ENCODE measurements around the gene CNIH3.

Gene CNIH3

DNA sequence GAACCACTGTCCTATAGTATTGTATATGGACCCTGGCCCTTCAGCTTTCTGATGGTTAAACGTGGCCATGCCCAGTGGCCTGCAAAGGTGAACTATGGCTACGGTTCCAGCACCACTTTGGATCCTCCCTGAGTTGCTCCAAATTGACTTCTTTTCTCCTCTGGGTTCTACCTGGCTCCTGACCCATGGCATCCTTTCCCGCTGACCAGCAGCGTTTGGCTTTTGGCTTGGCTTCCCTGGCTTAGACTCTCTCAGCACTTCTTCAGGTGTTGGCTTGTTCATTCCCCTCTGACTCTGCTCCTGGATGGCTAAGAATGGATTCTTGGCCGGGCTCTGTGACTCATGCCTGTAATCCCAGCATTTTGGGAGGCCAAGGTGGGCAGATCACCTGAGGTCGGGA lies 152.9 kb downstream of the CNIH3 start:
- H2AFZ ChIP-seq (ENCODE audit: low read length, unreplicated experiment), result no peak overlapping the region
- no peak overlapping the region for H3K27ac ChIP-seq (ENCODE audit: low read depth, low read length)
- H3K4me1 ChIP-seq (ENCODE audit: control insufficient read depth, insufficient read depth, low read length, unreplicated experiment), result peaks cover 11% of the 10 kb centered on the region
- no peaks in the 10 kb centered on the region for H3K36me3 ChIP-seq (ENCODE audit: insufficient read depth, low read length)
- no peak overlapping the region for H3K4me3 ChIP-seq (ENCODE audit: low read depth, low read length)
- H3K27me3 ChIP-seq (ENCODE audit: insufficient read depth, low read length), result peaks cover 27% of the 10 kb centered on the region
- no peaks in the 10 kb centered on the region for H3K79me2 ChIP-seq (ENCODE audit: control insufficient read depth, insufficient read depth, low read length, unreplicated experiment)

DNA sequence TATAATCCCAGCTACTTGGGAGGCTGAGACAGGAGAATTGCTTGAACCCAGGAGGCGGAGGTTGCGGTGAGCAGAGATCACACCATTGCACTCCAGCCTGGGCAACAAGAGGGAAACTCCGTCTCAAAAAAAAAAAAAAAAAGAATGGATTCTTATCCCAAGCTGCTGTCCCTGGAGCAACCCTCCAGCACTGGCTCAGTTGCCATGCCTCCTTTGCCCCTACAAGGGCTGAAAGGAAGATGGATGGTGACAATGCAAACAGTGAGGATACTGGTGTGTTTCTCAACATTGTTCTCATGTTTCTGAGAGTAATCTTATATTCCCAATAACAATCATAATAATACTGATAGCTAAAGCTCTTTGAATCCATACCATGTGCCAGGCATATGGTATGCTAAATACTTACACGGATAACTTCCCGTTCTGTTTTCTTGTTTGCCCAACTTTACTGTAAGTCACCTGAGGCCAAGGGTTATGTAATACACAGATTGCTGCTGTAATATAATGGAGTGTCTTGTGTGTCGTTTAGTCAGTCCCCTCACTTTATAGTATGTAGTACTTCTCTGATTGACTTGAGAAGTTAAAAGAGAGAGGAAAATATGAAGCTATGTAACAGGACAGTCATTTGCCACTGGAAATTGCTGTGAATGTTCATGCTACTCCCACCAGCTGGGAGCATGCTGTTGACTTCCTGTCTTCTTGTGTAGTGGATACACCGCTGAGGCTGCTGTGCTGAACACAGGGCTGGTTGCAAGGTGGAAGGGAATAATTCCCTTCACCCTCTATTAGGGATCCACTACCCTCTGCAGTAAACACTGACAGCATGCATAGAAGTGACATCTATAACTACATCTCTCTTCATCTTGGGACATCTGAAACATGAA lies 153.6 kb downstream of the CNIH3 start:
- no peak overlapping the region for H3K4me3 ChIP-seq (ENCODE audit: low read depth, low read length)
- no peaks in the 10 kb centered on the region for H3K79me2 ChIP-seq (ENCODE audit: control insufficient read depth, insufficient read depth, low read length, unreplicated experiment)
- no peak overlapping the region for H3K27ac ChIP-seq (ENCODE audit: low read depth, low read length)
- no peak overlapping the region for H2AFZ ChIP-seq (ENCODE audit: low read length, unreplicated experiment)
- no peaks in the 10 kb centered on the region for H3K36me3 ChIP-seq (ENCODE audit: insufficient read depth, low read length)
- peaks cover 11% of the 10 kb centered on the region for H3K4me1 ChIP-seq (ENCODE audit: control insufficient read depth, insufficient read depth, low read length, unreplicated experiment)
- H3K27me3 ChIP-seq (ENCODE audit: insufficient read depth, low read length), result peaks cover 27% of the 10 kb centered on the region

- peaks cover 11% of the 10 kb centered on the region for H3K4me1 ChIP-seq (ENCODE audit: control insufficient read depth, insufficient read depth, low read length, unreplicated experiment)
Measured at GRCh38 chr1:224770336-224770693, 154.2 kb downstream of the CNIH3 start.

GRCh38 chr1:224773646-224774045 lies 157.5 kb downstream of the CNIH3 start:
- no peaks in the 10 kb centered on the region for H3K27me3 ChIP-seq (ENCODE audit: insufficient read depth, low read length)
- H3K27ac ChIP-seq (ENCODE audit: low read depth, low read length), result no peak overlapping the region
- H3K4me3 ChIP-seq (ENCODE audit: low read depth, low read length), result no peak overlapping the region
- no peaks in the 10 kb centered on the region for H3K79me2 ChIP-seq (ENCODE audit: control insufficient read depth, insufficient read depth, low read length, unreplicated experiment)
- no peak overlapping the region for H2AFZ ChIP-seq (ENCODE audit: low read length, unreplicated experiment)
- no peaks in the 10 kb centered on the region for H3K36me3 ChIP-seq (ENCODE audit: insufficient read depth, low read length)
- peaks cover 11% of the 10 kb centered on the region for H3K4me1 ChIP-seq (ENCODE audit: control insufficient read depth, insufficient read depth, low read length, unreplicated experiment)

More at GRCh38 chr1:224770336-224770693, 154.2 kb downstream of the CNIH3 start:
- no peak overlapping the region for H2AFZ ChIP-seq (ENCODE audit: low read length, unreplicated experiment)
- no peak overlapping the region for H3K4me3 ChIP-seq (ENCODE audit: low read depth, low read length)
- H3K79me2 ChIP-seq (ENCODE audit: control insufficient read depth, insufficient read depth, low read length, unreplicated experiment), result no peaks in the 10 kb centered on the region
- peaks cover 24% of the 10 kb centered on the region for H3K27me3 ChIP-seq (ENCODE audit: insufficient read depth, low read length)
- no peaks in the 10 kb centered on the region for H3K36me3 ChIP-seq (ENCODE audit: insufficient read depth, low read length)
- no peak overlapping the region for H3K27ac ChIP-seq (ENCODE audit: low read depth, low read length)

- Histone ChIP-seq H3K4me3 (ENCODE audit: low read depth, low read length) (no peak overlapping the region), H3K27ac (ENCODE audit: low read depth, low read length) (no peak overlapping the region), H3K27me3 (ENCODE audit: insufficient read depth, low read length) (no peaks in the 10 kb centered on the region), H3K36me3 (ENCODE audit: insufficient read depth, low read length) (no peaks in the 10 kb centered on the region), H3K4me1 (ENCODE audit: control insufficient read depth, insufficient read depth, low read length, unreplicated experiment) (peaks cover 11% of the 10 kb centered on the region), H2AFZ (ENCODE audit: low read length, unreplicated experiment) (no peak overlapping the region), H3K79me2 (ENCODE audit: control insufficient read depth, insufficient read depth, low read length, unreplicated experiment) (no peaks in the 10 kb centered on the region)
Measured at GRCh38 chr1:224774378-224774777, 158.3 kb downstream of the CNIH3 start.

DNA sequence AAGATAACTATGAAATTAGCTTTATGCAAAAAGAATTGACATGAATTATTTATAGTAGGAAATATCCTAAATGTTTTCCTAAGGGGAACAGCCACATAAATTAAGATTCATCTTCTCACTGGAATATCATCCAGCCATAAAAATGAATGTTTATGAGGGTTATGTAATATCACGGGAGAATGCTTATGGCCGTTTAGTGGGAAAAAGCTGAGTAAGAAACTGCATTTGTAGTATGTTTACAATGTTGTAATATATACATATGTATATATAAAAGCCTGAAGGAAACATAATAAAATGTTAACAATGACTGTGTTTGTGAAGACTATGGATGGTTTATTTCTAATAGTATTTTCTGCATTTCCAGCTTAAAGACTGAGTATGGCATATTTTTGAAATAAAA lies 161.1 kb downstream of the CNIH3 start:
- no peaks in the 10 kb centered on the region for H3K4me1 ChIP-seq (ENCODE audit: control insufficient read depth, insufficient read depth, low read length, unreplicated experiment)
- H3K27me3 ChIP-seq (ENCODE audit: insufficient read depth, low read length), result no peaks in the 10 kb centered on the region; the same call in 1 of the 2 replicates
- H3K79me2 ChIP-seq (ENCODE audit: control insufficient read depth, insufficient read depth, low read length, unreplicated experiment), result no peaks in the 10 kb centered on the region
- H3K4me3 ChIP-seq (ENCODE audit: low read depth, low read length), result no peak overlapping the region
- no peaks in the 10 kb centered on the region for H3K36me3 ChIP-seq (ENCODE audit: insufficient read depth, low read length)
- H2AFZ ChIP-seq (ENCODE audit: low read length, unreplicated experiment), result no peak overlapping the region
- no peak overlapping the region for H3K27ac ChIP-seq (ENCODE audit: low read depth, low read length)

DNA sequence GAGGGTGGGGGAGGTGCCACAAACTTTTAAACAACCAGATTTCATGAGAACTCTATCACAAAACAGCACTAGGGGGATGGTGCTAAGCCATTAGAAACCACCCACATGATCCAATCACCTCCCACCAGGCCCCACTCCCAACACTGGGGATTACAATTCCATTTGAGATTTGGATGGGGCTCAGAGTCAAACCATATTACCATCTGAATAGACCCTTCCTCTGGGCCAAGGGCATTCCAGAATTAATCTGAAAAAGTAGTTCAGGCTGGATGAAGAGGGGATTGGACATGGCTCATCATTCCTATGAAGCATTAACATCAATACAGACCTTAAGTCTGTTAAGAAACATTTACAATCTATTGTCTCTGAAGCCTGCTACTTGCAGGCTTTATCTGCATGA lies 163.4 kb downstream of the CNIH3 start:
- no peaks in the 10 kb centered on the region for H3K79me2 ChIP-seq (ENCODE audit: control insufficient read depth, insufficient read depth, low read length, unreplicated experiment)
- H3K27me3 ChIP-seq (ENCODE audit: insufficient read depth, low read length), result no peaks in the 10 kb centered on the region; the same call in 1 of the 2 replicates
- no peaks in the 10 kb centered on the region for H3K36me3 ChIP-seq (ENCODE audit: insufficient read depth, low read length)
- no peak overlapping the region for H2AFZ ChIP-seq (ENCODE audit: low read length, unreplicated experiment)
- no peak overlapping the region for H3K27ac ChIP-seq (ENCODE audit: low read depth, low read length)
- no peaks in the 10 kb centered on the region for H3K4me1 ChIP-seq (ENCODE audit: control insufficient read depth, insufficient read depth, low read length, unreplicated experiment)
- no peak overlapping the region for H3K4me3 ChIP-seq (ENCODE audit: low read depth, low read length)

- H3K4me3 ChIP-seq (ENCODE audit: low read depth, low read length), result no peak overlapping the region
Measured at GRCh38 chr1:224780736-224781135, 164.6 kb downstream of the CNIH3 start.

GRCh38 chr1:224781800-224782199 lies 165.7 kb downstream of the CNIH3 start:
- Histone ChIP-seq H3K27me3 (ENCODE audit: insufficient read depth, low read length) (no peaks in the 10 kb centered on the region; the same call in 1 of the 2 replicates), H3K79me2 (ENCODE audit: control insufficient read depth, insufficient read depth, low read length, unreplicated experiment) (no peaks in the 10 kb centered on the region), H2AFZ (ENCODE audit: low read length, unreplicated experiment) (no peak overlapping the region), H3K4me1 (ENCODE audit: control insufficient read depth, insufficient read depth, low read length, unreplicated experiment) (peaks cover 5% of the 10 kb centered on the region), H3K27ac (ENCODE audit: low read depth, low read length) (no peak overlapping the region), H3K36me3 (ENCODE audit: insufficient read depth, low read length) (no peaks in the 10 kb centered on the region), H3K4me3 (ENCODE audit: low read depth, low read length) (no peak overlapping the region)

More at GRCh38 chr1:224780736-224781135, 164.6 kb downstream of the CNIH3 start:
- Histone ChIP-seq H2AFZ (ENCODE audit: low read length, unreplicated experiment) (no peak overlapping the region), H3K36me3 (ENCODE audit: insufficient read depth, low read length) (no peaks in the 10 kb centered on the region), H3K27me3 (ENCODE audit: insufficient read depth, low read length) (no peaks in the 10 kb centered on the region; the same call in 1 of the 2 replicates), H3K4me1 (ENCODE audit: control insufficient read depth, insufficient read depth, low read length, unreplicated experiment) (peaks cover 5% of the 10 kb centered on the region), H3K79me2 (ENCODE audit: control insufficient read depth, insufficient read depth, low read length, unreplicated experiment) (no peaks in the 10 kb centered on the region), H3K27ac (ENCODE audit: low read depth, low read length) (no peak overlapping the region)

GRCh38 chr1:224782281-224783000 lies 166.3 kb downstream of the CNIH3 start:
- H3K36me3 ChIP-seq (ENCODE audit: insufficient read depth, low read length), result no peaks in the 10 kb centered on the region
- no peaks in the 10 kb centered on the region for H3K79me2 ChIP-seq (ENCODE audit: control insufficient read depth, insufficient read depth, low read length, unreplicated experiment)
- H3K27ac ChIP-seq (ENCODE audit: low read depth, low read length), result no peak overlapping the region
- no peak overlapping the region for H2AFZ ChIP-seq (ENCODE audit: low read length, unreplicated experiment)
- peaks cover 5% of the 10 kb centered on the region for H3K4me1 ChIP-seq (ENCODE audit: control insufficient read depth, insufficient read depth, low read length, unreplicated experiment)
- H3K27me3 ChIP-seq (ENCODE audit: insufficient read depth, low read length), result no peaks in the 10 kb centered on the region; the same call in 1 of the 2 replicates
- no peak overlapping the region for H3K4me3 ChIP-seq (ENCODE audit: low read depth, low read length)
